ENCODE measurements around the gene GALP.

Gene GALP

GRCh38 chr19:56136362-56136761, 39.4 kb upstream of the GALP start:
- TF ChIP-seq, protein P1, sequence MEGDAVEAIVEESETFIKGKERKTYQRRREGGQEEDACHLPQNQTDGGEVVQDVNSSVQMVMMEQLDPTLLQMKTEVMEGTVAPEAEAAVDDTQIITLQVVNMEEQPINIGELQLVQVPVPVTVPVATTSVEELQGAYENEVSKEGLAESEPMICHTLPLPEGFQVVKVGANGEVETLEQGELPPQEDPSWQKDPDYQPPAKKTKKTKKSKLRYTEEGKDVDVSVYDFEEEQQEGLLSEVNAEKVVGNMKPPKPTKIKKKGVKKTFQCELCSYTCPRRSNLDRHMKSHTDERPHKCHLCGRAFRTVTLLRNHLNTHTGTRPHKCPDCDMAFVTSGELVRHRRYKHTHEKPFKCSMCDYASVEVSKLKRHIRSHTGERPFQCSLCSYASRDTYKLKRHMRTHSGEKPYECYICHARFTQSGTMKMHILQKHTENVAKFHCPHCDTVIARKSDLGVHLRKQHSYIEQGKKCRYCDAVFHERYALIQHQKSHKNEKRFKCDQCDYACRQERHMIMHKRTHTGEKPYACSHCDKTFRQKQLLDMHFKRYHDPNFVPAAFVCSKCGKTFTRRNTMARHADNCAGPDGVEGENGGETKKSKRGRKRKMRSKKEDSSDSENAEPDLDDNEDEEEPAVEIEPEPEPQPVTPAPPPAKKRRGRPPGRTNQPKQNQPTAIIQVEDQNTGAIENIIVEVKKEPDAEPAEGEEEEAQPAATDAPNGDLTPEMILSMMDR (IDR thresholded peaks at IDR 0.05; ENCODE audit: low read length, missing control alignments): no peak
- DNase-seq (ENCODE audit: low read depth): no peak
- H3K4me3 ChIP-seq (replicated peaks; ENCODE audit: low read depth, low read length): no peak overlapping the region

GRCh38 chr19:56137405-56137804, 38.4 kb upstream of the GALP start:
- TF ChIP-seq, protein P1 (IDR thresholded peaks at IDR 0.05; ENCODE audit: low read length, missing control alignments): no peak
- H3K4me3 ChIP-seq (replicated peaks; ENCODE audit: low read depth, low read length): no peak overlapping the region
- DNase-seq (ENCODE audit: low read depth): no peak

- DNase-seq (ENCODE audit: low read depth): peak; percentile 42
- H3K4me3 ChIP-seq (replicated peaks; ENCODE audit: low read depth, low read length): no peak overlapping the region
- TF ChIP-seq, protein P1 (IDR thresholded peaks at IDR 0.05; ENCODE audit: low read length, missing control alignments): no peak
Observed at GRCh38 chr19:56138069-56138468, 37.7 kb upstream of the GALP start.

DNA sequence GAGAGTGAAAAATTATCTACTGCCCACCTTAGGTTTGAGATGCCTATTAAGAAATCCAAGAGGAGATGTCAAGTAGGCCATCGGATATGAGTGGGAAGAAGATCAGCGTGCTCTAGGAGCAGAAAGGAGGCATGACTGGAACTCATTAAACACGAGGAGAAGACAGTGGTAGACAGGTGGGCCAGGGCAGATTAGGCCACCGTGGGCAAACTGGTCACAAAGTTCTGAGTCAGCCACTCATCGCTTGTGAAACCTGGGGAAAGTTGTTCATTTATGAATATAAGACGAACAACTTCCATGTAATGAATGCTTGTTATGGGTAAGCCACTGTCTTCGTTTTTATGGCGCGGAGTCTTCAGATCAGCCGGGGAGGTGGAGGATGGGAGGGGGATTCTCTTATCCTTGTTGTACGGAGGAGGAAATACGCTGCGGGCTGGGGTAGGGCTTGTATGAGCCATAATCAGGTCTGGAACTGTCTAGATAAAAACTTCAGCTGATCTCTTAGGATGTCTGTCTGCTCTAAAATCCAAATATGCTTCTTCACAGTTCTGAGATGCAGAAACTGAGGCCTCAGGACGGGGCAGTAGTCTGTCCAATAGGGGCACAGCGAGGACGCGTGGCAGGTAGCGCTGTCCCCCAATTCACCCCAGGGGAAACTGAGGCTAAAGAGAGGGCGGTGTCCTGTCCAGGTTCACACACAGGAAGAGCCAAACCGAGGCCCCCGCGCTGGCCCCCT, 35.8 kb upstream of the GALP start:
- peak overlapping the region; percentile 66 for H3K4me3 ChIP-seq (replicated peaks; ENCODE audit: low read depth, low read length)
- DNase-seq (ENCODE audit: low read depth): no peak

GRCh38 chr19:56140583-56141416, 35.0 kb upstream of the GALP start, which contains the start of gene ZNF444:
TSS of gene ZNF444 (plus strand) at chr19:56141287. CDS start at chr19:56146912, 5,625 bp downstream.
- TF ChIP-seq, protein P1 (IDR thresholded peaks at IDR 0.05; ENCODE audit: low read length, missing control alignments): no peak
- peak within 1 kb of the TSS; percentile 66 for H3K4me3 ChIP-seq (replicated peaks; ENCODE audit: low read depth, low read length)
- DNase-seq (ENCODE audit: low read depth): peak; percentile 100

More for the DNA sequence above, 35.8 kb upstream of the GALP start:
- TF ChIP-seq, protein P1 (IDR thresholded peaks at IDR 0.05; ENCODE audit: low read length, missing control alignments): no peak

- TF ChIP-seq, protein P1 (IDR thresholded peaks at IDR 0.05; ENCODE audit: low read length, missing control alignments): no peak
- H3K4me3 ChIP-seq (replicated peaks; ENCODE audit: low read depth, low read length): peak overlapping the region; percentile 66
- DNase-seq (ENCODE audit: low read depth): no peak
Observed at GRCh38 chr19:56141417-56141993, 34.3 kb upstream of the GALP start.
